PC-3 (cell line): ENCODE data around the gene CREG2. TPM values are rescaled to one million over a fixed set of nuclear protein-coding genes. Genes with fewer than 3 reads are reported as not detected.

Experiments
- ATAC-seq: fragments of 200-7000 bp; cut with Tn5 transposase; 2 replicates; pipeline ENCODE4 v1.9.1; 2020; ENCODE audit warnings: mild to moderate bottlenecking, moderate library complexity
- BruUV-seq: library from RNA; stranded (reverse); fragments of 400-500 nt; replicated peaks from 2 replicates; lab custom pipeline; 2021; lab: Mats Ljungman, UMichigan
- CTCF ChIA-PET: fragments of 300-600 bp; sonication (Branson Sonifier 250); formaldehyde crosslinking; loops from one replicate; lab custom pipeline; 2022; ENCODE audit warnings: antibody characterized with exemption; lab: Charles Lee
- POLR2A ChIA-PET: fragments of 300-600 bp; sonication (Branson Sonifier 250); formaldehyde crosslinking; loops from one replicate; lab custom pipeline; 2022; ENCODE audit warnings: antibody characterized with exemption; ENCODE audit not compliant: unreplicated experiment; lab: Charles Lee
- DNase-seq: peaks from one replicate; pipeline ENCODE4 v3.0.0-alpha.2; 2015
- H2AFZ ChIP-seq: fragments of 300-600 bp; sonication (generic); 2 replicates; pipeline ENCODE4 v1.6.0; 2016; ENCODE audit warnings: antibody characterized with exemption, low read length
- H3F3A ChIP-seq: fragments of 300-600 bp; sonication (generic); one replicate; pipeline ENCODE4 v1.6.0; 2017; ENCODE audit warnings: antibody characterized with exemption, low read length, control low read depth, mild to moderate bottlenecking; ENCODE audit not compliant: unreplicated experiment
- H3K27ac ChIP-seq: fragments of 300-600 bp; sonication (generic); 2 replicates; pipeline ENCODE4 v1.5.1; 2016; ENCODE audit warnings: mild to moderate bottlenecking, low read length
- H3K27me3 ChIP-seq: fragments of 300-600 bp; sonication (generic); 2 replicates; pipeline ENCODE4 v1.6.1; 2016; ENCODE audit warnings: low read length, mixed read lengths
- H3K36me3 ChIP-seq: fragments of 300-600 bp; sonication (generic); 2 replicates; pipeline ENCODE4 v1.6.1; 2016; ENCODE audit warnings: low read depth, mixed run types, low read length, mixed read lengths
- H3K4me1 ChIP-seq: fragments of 300-600 bp; sonication (generic); 2 replicates; pipeline ENCODE4 v1.5.1; 2016; ENCODE audit warnings: low read length; ENCODE audit not compliant: insufficient read depth
- H3K4me2 ChIP-seq: fragments of 300-600 bp; sonication (generic); 2 replicates; pipeline ENCODE4 v1.6.0; 2016; ENCODE audit warnings: low read length
- H3K4me3 ChIP-seq: fragments of 300-600 bp; sonication (generic); 2 replicates; pipeline ENCODE4 v1.5.1; 2016; ENCODE audit warnings: mild to moderate bottlenecking, low read length, mixed read lengths
- H3K79me2 ChIP-seq: fragments of 300-600 bp; sonication (generic); 2 replicates; pipeline ENCODE4 v1.6.1; 2017; ENCODE audit warnings: low read length, mixed read lengths
- H3K9ac ChIP-seq: fragments of 300-600 bp; sonication (generic); 2 replicates; pipeline ENCODE4 v1.6.0; 2016; ENCODE audit warnings: mild to moderate bottlenecking, low read length
- H3K9me2 ChIP-seq: fragments of 300-600 bp; sonication (generic); replicated peaks from 2 replicates; pipeline ENCODE4 v1.6.1; 2016; ENCODE audit warnings: mixed run types, low read length, mixed read lengths
- H3K9me3 ChIP-seq: fragments of 300-600 bp; sonication (generic); 2 replicates; pipeline ENCODE4 v1.6.1; 2016; ENCODE audit warnings: low read length, mixed read lengths
- H4K20me1 ChIP-seq: fragments of 300-600 bp; sonication (generic); 2 replicates; pipeline ENCODE4 v1.6.1; 2016; ENCODE audit warnings: low read length, mixed read lengths
- EZH2 ChIP-seq: fragments of 300-600 bp; sonication (generic); IDR thresholded peaks from one replicate; pipeline ENCODE4 v1.6.1; 2017; ENCODE audit warnings: antibody characterized with exemption, mild to moderate bottlenecking, low read length; ENCODE audit not compliant: unreplicated experiment
- EZH2phosphoT487 ChIP-seq: fragments of 300-600 bp; sonication (generic); IDR thresholded peaks from 2 replicates; pipeline ENCODE4 v1.6.1; 2018; ENCODE audit warnings: mild to moderate bottlenecking, antibody characterized with exemption, low read length, borderline replicate concordance
- intact Hi-C: fragments of 100-400 bp; cut with micrococcal nuclease; formaldehyde crosslinking; loops from 2 replicates; pipeline ENCODE4 v1.9.0; 2023
- total RNA-seq: library from RNA; depleted of rRNA; stranded (reverse); fragments of >200 nt; gene quantifications from 2 replicates; pipeline ENCODE4 v1.2.3, GENCODE V29; 2014
- TF ChIP-seq, protein P1 (sequence below): fragments of 300-600 bp; sonication (generic); conservative IDR thresholded peaks from 2 replicates; pipeline ENCODE4 v1.5.1; 2017; ENCODE audit warnings: antibody characterized with exemption, low read depth, mild to moderate bottlenecking, low read length

The CREG2 gene
- total RNA-seq, 1 experiment from 2014 or later, result 40.0 TPM

DNA sequence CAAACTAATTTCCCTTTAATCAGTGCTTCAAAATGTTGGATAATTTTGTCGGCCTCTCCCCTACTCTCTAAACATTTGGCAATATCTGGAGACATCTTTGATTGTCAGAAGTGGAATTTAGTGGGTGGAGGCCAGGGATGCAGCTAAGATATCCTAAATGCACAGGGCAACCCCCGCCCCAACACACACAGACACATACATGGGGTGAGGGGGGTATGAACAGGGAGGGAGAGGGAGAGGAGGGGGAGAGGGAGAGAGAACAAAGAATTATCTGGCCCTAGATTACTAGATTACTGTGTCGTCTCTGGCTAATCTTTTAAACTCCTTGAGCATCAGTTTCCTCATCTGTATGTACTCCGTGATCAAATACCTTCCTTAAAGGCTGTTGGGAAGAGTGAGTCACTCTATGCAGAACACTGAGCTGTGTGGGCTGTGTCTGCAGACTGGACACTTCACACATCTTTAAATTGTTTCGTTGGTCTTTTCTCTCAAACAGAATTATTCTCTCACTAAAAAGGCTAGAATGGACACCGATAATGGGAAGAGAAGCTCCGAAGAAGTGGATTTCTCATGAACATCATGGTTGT lies 81.7 kb downstream of the CREG2 start:
- H4K20me1 ChIP-seq, result peaks cover 57% of the 10 kb centered on the region

GRCh38 chr2:101305035-101305434 lies 82.3 kb downstream of the CREG2 start:
- Histone ChIP-seq H3F3A (no peaks in the 10 kb centered on the region), H3K9ac (no peak overlapping the region), H3K4me2 (peak overlapping the region; percentile 92), H3K79me2 (peaks cover 85% of the 10 kb centered on the region), H2AFZ (no peak overlapping the region), H3K4me3 (peak overlapping the region; percentile 83), H3K9me3 (no peaks in the 10 kb centered on the region), H4K20me1 (peaks cover 61% of the 10 kb centered on the region), H3K36me3 (peaks cover 6% of the 10 kb centered on the region; the same call in 1 of the 2 replicates), H3K9me2 (no peaks in the 10 kb centered on the region), H3K27ac (no peak overlapping the region), H3K27me3 (no peaks in the 10 kb centered on the region), H3K4me1 (peaks cover 47% of the 10 kb centered on the region)
- ChIA-PET POLR2A (no interaction called here), CTCF (interaction anchor here (1.0 kb wide), 1 partner anchor 37 kb away, joined by 3 read pairs; no protein-coding TSS in a partner anchor)
- no peak for DNase-seq
- intact Hi-C loops, result no loop called here
- ATAC-seq, result no peak
- BruUV-seq, result no TSS peak
- TF ChIP-seq, protein P1, sequence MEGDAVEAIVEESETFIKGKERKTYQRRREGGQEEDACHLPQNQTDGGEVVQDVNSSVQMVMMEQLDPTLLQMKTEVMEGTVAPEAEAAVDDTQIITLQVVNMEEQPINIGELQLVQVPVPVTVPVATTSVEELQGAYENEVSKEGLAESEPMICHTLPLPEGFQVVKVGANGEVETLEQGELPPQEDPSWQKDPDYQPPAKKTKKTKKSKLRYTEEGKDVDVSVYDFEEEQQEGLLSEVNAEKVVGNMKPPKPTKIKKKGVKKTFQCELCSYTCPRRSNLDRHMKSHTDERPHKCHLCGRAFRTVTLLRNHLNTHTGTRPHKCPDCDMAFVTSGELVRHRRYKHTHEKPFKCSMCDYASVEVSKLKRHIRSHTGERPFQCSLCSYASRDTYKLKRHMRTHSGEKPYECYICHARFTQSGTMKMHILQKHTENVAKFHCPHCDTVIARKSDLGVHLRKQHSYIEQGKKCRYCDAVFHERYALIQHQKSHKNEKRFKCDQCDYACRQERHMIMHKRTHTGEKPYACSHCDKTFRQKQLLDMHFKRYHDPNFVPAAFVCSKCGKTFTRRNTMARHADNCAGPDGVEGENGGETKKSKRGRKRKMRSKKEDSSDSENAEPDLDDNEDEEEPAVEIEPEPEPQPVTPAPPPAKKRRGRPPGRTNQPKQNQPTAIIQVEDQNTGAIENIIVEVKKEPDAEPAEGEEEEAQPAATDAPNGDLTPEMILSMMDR, result no peak
- TF ChIP-seq EZH2, result no peak
- TF ChIP-seq EZH2phosphoT487, result no peak

More for the DNA sequence above, 81.7 kb downstream of the CREG2 start:
- intact Hi-C loops, result loop anchor here (2.0 kb wide), 1 partner anchor 27 kb away; no protein-coding TSS in a partner anchor
- H3K36me3 ChIP-seq, result peaks cover 6% of the 10 kb centered on the region; the same call in 1 of the 2 replicates
- H3K27ac ChIP-seq, result peak overlapping the region; percentile 53; the same call in 1 of the 2 replicates
- no peak overlapping the region for H3K9ac ChIP-seq
- H2AFZ ChIP-seq, result no peak overlapping the region
- peak overlapping the region; percentile 92 for H3K4me2 ChIP-seq
- peak overlapping the region; percentile 83 for H3K4me3 ChIP-seq
- POLR2A ChIA-PET, result no interaction called here
- TF ChIP-seq EZH2phosphoT487 (no peak), EZH2 (no peak)
- TF ChIP-seq, protein P1, result no peak
- no TSS peak for BruUV-seq
- ATAC-seq (peak; percentile 54), DNase-seq (peak; percentile 61)
- H3F3A ChIP-seq, result no peaks in the 10 kb centered on the region
- H3K4me1 ChIP-seq, result peaks cover 47% of the 10 kb centered on the region
- no peaks in the 10 kb centered on the region for H3K9me2 ChIP-seq
- no peaks in the 10 kb centered on the region for H3K9me3 ChIP-seq
- CTCF ChIA-PET, result interaction anchor here (1.0 kb wide), 1 partner anchor 37 kb away, joined by 3 read pairs; no protein-coding TSS in a partner anchor
- no peaks in the 10 kb centered on the region for H3K27me3 ChIP-seq
- H3K79me2 ChIP-seq, result peaks cover 79% of the 10 kb centered on the region

GRCh38 chr2:101303688-101304087 lies 83.6 kb downstream of the CREG2 start:
- H4K20me1 ChIP-seq, result peaks cover 70% of the 10 kb centered on the region
- peaks cover 41% of the 10 kb centered on the region for H3K4me1 ChIP-seq
- ATAC-seq (no peak), DNase-seq (no peak)
- no peak overlapping the region for H3K27ac ChIP-seq
- peaks cover 10% of the 10 kb centered on the region; the same call in 1 of the 2 replicates for H3K36me3 ChIP-seq
- no peak overlapping the region for H2AFZ ChIP-seq
- H3K79me2 ChIP-seq, result peaks cover 98% of the 10 kb centered on the region
- POLR2A ChIA-PET, result no interaction called here
- CTCF ChIA-PET, result interaction anchor here (0.6 kb wide), 1 partner anchor 83 kb away, joined by 7 read pairs; no protein-coding TSS in a partner anchor
- no TSS peak for BruUV-seq
- 0 out of 2 replicates have a peak overlapping the region, but pooled peaks have one; percentile 92 for H3K4me2 ChIP-seq
- no peak overlapping the region for H3K4me3 ChIP-seq
- H3K9ac ChIP-seq, result no peak overlapping the region
- H3K27me3 ChIP-seq, result no peaks in the 10 kb centered on the region
- no peak for TF ChIP-seq EZH2phosphoT487
- no peak for TF ChIP-seq EZH2
- TF ChIP-seq, protein P1, result no peak
- H3K9me3 ChIP-seq, result no peaks in the 10 kb centered on the region
- H3F3A ChIP-seq, result no peaks in the 10 kb centered on the region
- H3K9me2 ChIP-seq, result no peaks in the 10 kb centered on the region
- intact Hi-C loops, result no loop called here
